ENCODE measurements around the gene ITLN1. TPM values are rescaled to one million over a fixed set of nuclear protein-coding genes. Genes with fewer than 3 reads are reported as not detected.

Gene ITLN1
- total and polyA plus RNA-seq, 4 donors, result 0.86 to 110 (median 2.5) TPM

- H3K9ac ChIP-seq (ENCODE audit: insufficient read depth in 1 of 2, low read length in 2 of 2), result no peak overlapping the region
- DNase-seq (no peak), ATAC-seq (ENCODE audit: insufficient read depth, low FRiP score) (no peak)
- H3K27ac ChIP-seq (ENCODE audit: low read depth in 1 of 2, low read length in 1 of 2), result no peak overlapping the region
- no peak overlapping the region for H3K4me3 ChIP-seq
- no peaks in the 10 kb centered on the region for H3K9me3 ChIP-seq (ENCODE audit: control insufficient read depth in 4 of 4, insufficient read depth in 3 of 4, low read length in 3 of 4)
- no peaks in the 10 kb centered on the region for H3K36me3 ChIP-seq (ENCODE audit: control insufficient read depth in 4 of 4, insufficient read depth in 4 of 4, low read length in 4 of 4)
- TF ChIP-seq CTCF (IDR thresholded peaks at IDR 0.05; ENCODE audit: control extremely low read depth, extremely low read depth), result no peak
- no peaks in the 10 kb centered on the region for H3K4me1 ChIP-seq (ENCODE audit: control insufficient read depth in 5 of 5, insufficient read depth in 5 of 5, low read length in 5 of 5)
- no peaks in the 10 kb centered on the region for H3K27me3 ChIP-seq (ENCODE audit: control insufficient read depth in 3 of 3, insufficient read depth in 3 of 3, low read length in 2 of 3)
Observed at GRCh38 chr1:160866001-160866694, 18.8 kb downstream of the ITLN1 start.

- Histone ChIP-seq H3K27me3 (ENCODE audit: control insufficient read depth in 3 of 3, insufficient read depth in 3 of 3, low read length in 2 of 3) (no peaks in the 10 kb centered on the region), H3K4me1 (ENCODE audit: control insufficient read depth in 5 of 5, insufficient read depth in 5 of 5, low read length in 5 of 5) (peaks cover 0 to 1% (median 0%) of the 10 kb centered on the region in 5 donors), H3K9ac (ENCODE audit: insufficient read depth in 1 of 2, low read length in 2 of 2) (no peak overlapping the region), H3K27ac (ENCODE audit: low read depth in 1 of 2, low read length in 1 of 2) (no peak overlapping the region), H3K9me3 (ENCODE audit: control insufficient read depth in 4 of 4, insufficient read depth in 3 of 4, low read length in 3 of 4) (no peaks in the 10 kb centered on the region), H3K36me3 (ENCODE audit: control insufficient read depth in 4 of 4, insufficient read depth in 4 of 4, low read length in 4 of 4) (no peaks in the 10 kb centered on the region), H3K4me3 (no peak overlapping the region)
- 85% methylated on average over 5 of the region's 5 CpGs for WGBS, 2 donors
- no peak for TF ChIP-seq CTCF (IDR thresholded peaks at IDR 0.05; ENCODE audit: control extremely low read depth, extremely low read depth)
- DNase-seq (no peak), ATAC-seq (ENCODE audit: insufficient read depth, low FRiP score) (no peak)
Observed at GRCh38 chr1:160865337-160865736, 19.6 kb downstream of the ITLN1 start.

GRCh38 chr1:160864173-160864572 lies 20.8 kb downstream of the ITLN1 start:
- Histone ChIP-seq H3K4me3 (no peak overlapping the region), H3K27ac (ENCODE audit: low read depth in 1 of 2, low read length in 1 of 2) (no peak overlapping the region), H3K9ac (ENCODE audit: insufficient read depth in 1 of 2, low read length in 2 of 2) (no peak overlapping the region), H3K9me3 (ENCODE audit: control insufficient read depth in 4 of 4, insufficient read depth in 3 of 4, low read length in 3 of 4) (no peaks in the 10 kb centered on the region), H3K4me1 (ENCODE audit: control insufficient read depth in 5 of 5, insufficient read depth in 5 of 5, low read length in 5 of 5) (peaks cover 0 to 1% (median 0%) of the 10 kb centered on the region in 5 donors), H3K27me3 (ENCODE audit: control insufficient read depth in 3 of 3, insufficient read depth in 3 of 3, low read length in 2 of 3) (no peaks in the 10 kb centered on the region), H3K36me3 (ENCODE audit: control insufficient read depth in 4 of 4, insufficient read depth in 4 of 4, low read length in 4 of 4) (no peaks in the 10 kb centered on the region)
- no peak for ATAC-seq (ENCODE audit: insufficient read depth, low FRiP score)
- DNase-seq, result no peak
- TF ChIP-seq CTCF (IDR thresholded peaks at IDR 0.05; ENCODE audit: control extremely low read depth, extremely low read depth), result no peak
- 35 to 52% methylated on average over 2 of the region's 2 CpGs for WGBS, 2 donors

- whole genome bisulfite sequencing, 2 donors, result 62 to 71% methylated on average over 4 of the region's 4 CpGs
- H3K27ac ChIP-seq (ENCODE audit: low read depth in 1 of 2, low read length in 1 of 2), result no peak overlapping the region
- H3K36me3 ChIP-seq (ENCODE audit: control insufficient read depth in 4 of 4, insufficient read depth in 4 of 4, low read length in 4 of 4), result no peaks in the 10 kb centered on the region
Observed at GRCh38 chr1:160863774-160864131, 21.2 kb downstream of the ITLN1 start.

More at GRCh38 chr1:160863774-160864131, 21.2 kb downstream of the ITLN1 start:
- DNase-seq (no peak), ATAC-seq (ENCODE audit: insufficient read depth, low FRiP score) (no peak)
- Histone ChIP-seq H3K4me1 (ENCODE audit: control insufficient read depth in 5 of 5, insufficient read depth in 5 of 5, low read length in 5 of 5) (peaks cover 0 to 1% (median 0%) of the 10 kb centered on the region in 5 donors), H3K9me3 (ENCODE audit: control insufficient read depth in 4 of 4, insufficient read depth in 3 of 4, low read length in 3 of 4) (no peaks in the 10 kb centered on the region), H3K4me3 (no peak overlapping the region), H3K27me3 (ENCODE audit: control insufficient read depth in 3 of 3, insufficient read depth in 3 of 3, low read length in 2 of 3) (no peaks in the 10 kb centered on the region), H3K9ac (ENCODE audit: insufficient read depth in 1 of 2, low read length in 2 of 2) (no peak overlapping the region)
- TF ChIP-seq CTCF (IDR thresholded peaks at IDR 0.05; ENCODE audit: control extremely low read depth, extremely low read depth), result no peak
